ENCODE results near the gene TBCE.
"Not testable (repeated sequence)": the region's sequence is repeated elsewhere in the genome, so short reads cannot be mapped to it uniquely, and the experiment has no call there.

TBCE gene

GRCh38 chr1:235457856-235458255, 90.6 kb downstream of the TBCE start:
- DNase-seq, result not testable (repeated sequence)

GRCh38 chr1:235460770-235461169, 93.5 kb downstream of the TBCE start:
- no peak for DNase-seq

DNA sequence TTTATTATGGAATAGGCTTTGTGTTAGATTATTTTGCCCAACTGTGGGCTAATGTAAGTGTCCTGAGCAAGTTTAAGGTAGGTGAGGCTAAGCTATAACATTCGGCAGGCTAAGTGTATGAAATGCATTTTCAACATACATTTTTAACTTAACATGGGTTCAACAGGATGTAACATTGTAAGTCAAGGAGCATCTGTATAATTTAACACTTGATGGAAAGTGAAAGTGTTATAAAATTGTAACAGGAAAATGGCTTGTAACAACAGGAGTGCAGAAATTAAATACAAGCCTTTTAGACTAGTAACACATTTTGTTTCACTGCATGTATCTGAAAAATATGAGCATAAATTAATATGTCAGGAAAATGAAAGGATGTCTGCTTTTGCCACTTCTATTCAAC, 94.7 kb downstream of the TBCE start:
- no peak for DNase-seq

- DNase-seq, result not testable (repeated sequence)
Observed at GRCh38 chr1:235462832-235463231, 95.6 kb downstream of the TBCE start.

DNA sequence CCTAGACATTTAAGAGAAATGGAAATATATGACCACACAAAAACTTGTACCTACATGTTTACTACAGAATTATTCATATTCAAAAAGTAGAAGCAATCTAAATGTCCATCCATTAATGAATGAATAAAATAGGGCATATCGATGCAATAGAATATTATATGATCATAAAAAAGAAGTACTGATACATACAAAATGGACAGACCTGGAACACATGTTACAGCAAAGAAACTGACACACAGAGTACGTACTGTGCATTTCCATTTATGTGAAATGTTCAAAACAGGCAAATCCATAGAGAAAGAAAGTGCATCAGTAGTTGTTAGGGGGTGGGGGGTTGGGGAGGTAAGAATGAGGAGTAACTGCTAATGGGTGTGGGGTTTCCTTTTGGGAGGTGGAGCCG, 97.8 kb downstream of the TBCE start:
- DNase-seq, result no peak

- DNase-seq, result no peak
Observed at GRCh38 chr1:235468004-235468403, 100.8 kb downstream of the TBCE start.

GRCh38 chr1:235468970-235469369, 101.7 kb downstream of the TBCE start:
- no peak for DNase-seq

GRCh38 chr1:235469897-235470296, 102.7 kb downstream of the TBCE start:
- not testable (repeated sequence) for DNase-seq

DNA sequence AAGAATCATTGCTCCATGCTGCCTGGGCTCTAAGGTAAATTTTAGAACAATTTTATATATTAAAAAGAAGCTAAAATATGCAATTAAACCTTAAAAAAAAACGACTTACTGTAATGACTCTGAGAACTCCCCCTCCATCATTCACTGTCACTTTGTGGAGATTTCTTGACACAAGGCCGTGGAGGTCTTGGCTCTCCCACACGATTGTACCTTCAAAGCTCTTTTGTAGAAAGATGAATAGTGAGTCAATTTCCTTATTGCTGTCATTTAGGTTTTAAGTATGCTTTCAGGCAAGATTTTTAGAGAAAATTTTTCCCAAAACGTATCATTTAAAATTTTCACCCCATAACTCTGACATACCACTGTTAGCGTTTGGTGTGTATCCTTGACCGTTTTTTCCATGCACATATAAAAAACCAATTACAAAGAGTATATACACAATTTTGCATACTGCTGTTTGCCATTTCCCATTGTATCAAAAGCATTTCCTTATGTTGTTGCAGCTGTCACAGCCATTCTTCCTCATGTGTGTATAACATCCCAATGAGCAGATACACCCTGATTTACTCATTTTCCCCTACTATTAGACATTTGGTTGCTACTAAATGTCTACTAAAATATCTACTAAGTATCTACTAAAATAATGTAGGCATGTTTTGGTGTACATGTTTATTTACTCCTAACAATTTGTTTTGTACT, 103.7 kb downstream of the TBCE start:
- DNase-seq, result no peak

- DNase-seq, result no peak
Observed at GRCh38 chr1:235473806-235474205, 106.6 kb downstream of the TBCE start.

DNA sequence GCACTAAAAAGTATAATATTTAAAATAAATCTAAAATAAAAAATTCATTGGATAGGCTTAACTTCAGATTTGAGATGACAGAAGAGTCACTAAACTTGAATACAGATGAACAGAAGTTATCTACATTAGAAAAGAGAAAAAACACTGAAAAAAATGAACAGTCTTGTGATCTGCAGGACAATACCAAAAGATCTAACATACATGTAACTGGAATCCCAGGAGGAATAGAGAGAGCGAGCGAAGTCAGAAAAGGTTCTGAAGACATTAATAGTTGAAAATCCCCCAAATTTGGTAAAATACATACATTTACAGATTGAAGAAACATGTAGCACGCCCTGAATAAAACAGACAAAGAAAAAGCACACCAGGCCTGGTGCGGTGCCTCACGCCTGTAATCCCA, 115.9 kb downstream of the TBCE start:
- DNase-seq, result no peak

DNA sequence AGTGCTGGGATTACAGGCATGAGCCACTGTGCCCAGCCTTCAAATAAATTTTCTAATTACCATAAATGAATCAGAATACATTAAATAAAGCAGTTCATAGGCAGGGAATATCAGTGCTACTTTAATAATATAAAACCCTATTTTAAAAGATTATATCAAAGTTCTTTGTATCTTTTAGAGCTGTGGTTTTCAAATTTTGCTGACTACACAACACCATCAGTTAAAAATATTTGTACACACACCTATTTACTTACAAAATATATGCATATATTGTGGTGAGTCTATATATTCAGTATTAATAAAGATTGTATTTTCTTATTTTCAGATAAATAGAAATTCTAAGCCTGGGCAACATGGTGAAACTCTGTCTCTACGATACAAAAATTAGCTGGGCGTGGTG, 118.3 kb downstream of the TBCE start:
- no peak for DNase-seq

- DNase-seq, result no peak
Observed at GRCh38 chr1:235486321-235486720, 119.1 kb downstream of the TBCE start.

DNA sequence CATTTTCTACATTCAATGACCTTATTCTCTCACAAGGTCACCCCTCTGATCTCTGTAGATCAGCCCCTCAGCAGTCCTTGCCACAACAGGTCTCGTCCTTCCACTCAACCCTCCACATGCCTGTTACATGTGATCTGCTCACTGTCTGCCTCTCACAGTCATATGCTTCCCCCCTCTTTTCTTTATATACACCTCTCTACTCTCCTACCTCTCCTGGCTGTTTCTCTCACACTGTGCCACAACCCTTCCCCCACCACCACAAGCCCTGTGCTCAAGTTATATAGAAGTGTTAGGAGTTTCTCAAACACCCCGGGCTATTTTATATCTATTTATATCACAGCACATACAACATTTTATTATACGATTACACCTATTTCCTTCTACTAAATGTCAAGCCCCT, 124.4 kb downstream of the TBCE start:
- no peak for DNase-seq

- DNase-seq, result no peak
Observed at GRCh38 chr1:235494531-235494930, 127.3 kb downstream of the TBCE start.

GRCh38 chr1:235495030-235495429, 127.8 kb downstream of the TBCE start:
- no peak for DNase-seq

DNA sequence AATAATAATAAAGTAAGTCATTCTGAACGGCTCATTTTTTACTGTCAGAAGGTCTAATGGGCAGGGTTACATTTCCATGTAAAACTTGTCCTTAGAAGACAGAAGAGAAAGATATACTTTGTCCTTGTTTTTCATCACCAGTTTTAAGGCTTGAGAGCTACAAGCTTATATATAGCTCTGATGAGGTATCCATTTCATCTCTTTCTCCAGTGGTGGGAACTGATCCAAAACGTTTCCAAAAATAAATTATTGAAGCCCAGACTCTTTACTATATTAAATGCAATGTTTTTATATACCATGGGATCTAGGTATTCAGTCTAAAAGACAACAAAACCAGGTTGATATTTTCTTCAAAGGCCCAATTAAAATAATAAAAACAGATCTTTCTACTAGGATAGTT, 128.3 kb downstream of the TBCE start:
- no peak for DNase-seq

DNA sequence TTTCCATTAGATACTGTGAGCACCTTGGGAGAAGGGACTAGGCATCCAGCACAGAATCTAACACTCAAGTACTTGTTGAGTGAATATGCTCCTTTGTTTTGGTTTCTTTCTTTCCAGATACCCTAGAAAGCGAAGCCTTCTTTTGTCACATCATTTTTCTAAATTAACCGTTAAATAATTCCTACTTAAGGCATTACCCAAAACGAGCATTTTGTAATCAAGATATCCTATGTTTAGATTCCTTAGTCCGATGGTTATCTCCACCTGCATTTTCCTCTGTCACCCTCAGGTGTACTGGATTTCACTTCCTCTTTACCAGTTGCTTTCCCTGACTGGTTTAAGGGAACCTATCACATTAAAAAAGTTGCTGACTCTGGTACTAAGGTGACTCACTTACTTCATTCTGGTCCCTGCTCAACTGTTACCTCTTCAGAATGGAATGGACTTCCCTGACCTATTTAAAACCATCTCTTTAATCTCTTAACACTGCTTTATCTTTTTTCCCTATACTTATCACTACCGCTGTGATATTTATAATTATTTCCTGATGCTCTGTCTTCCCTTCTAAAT, 133.8 kb downstream of the TBCE start:
- DNase-seq, result no peak

Measured in activated naive CD4-positive, alpha-beta T cell (primary cell).